ENCODE measurements around the gene ANKFN1. TPM values are rescaled to one million over a fixed set of nuclear protein-coding genes. Genes with fewer than 3 reads are reported as not detected.

Gene ANKFN1
- 0.08 TPM in 1 of 2 replicates, not detected in the other for total RNA-seq

GRCh38 chr17:56152874-56153602, at the start of gene ANKFN1:
TSS of gene ANKFN1 (plus strand) at chr17:56153475. CDS start at chr17:56212668, 59,193 bp downstream.

